Measurements from ENCODE around the gene ARHGAP6. TPM values are rescaled to one million over a fixed set of nuclear protein-coding genes. Genes with fewer than 3 reads are reported as not detected.

Gene ARHGAP6
- total and polyA plus RNA-seq, 8 donors: 7.0 to 25.4 (median 20.5) TPM

DNA sequence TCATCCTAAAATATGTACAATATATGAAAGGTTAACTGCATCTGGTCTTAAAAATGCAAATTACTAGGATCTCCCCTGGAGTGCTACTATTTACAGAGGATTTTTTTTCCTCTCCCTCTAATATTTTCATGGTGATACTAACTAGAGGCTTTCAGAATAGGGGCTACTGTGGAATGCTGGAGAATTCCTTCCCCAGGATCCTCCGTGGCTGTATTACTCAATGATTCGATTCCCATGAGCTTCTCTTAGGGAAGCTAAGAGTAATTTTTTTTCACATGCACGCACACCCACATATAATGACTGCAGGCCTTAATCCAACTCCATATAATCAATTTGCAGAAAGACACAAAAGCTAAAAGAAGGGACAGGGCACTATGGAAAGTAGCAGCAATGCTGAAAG, 184.7 kb downstream of the ARHGAP6 start:
- Histone ChIP-seq H3K9me3 (no peaks in the 10 kb centered on the region), H3K4me3 (no peak overlapping the region), H3K27me3 (no peaks in the 10 kb centered on the region), H3K4me1 (no peaks in the 10 kb centered on the region), H3K27ac (no peak overlapping the region), H3K36me3 (no peaks in the 10 kb centered on the region)
- TF ChIP-seq, protein P1, sequence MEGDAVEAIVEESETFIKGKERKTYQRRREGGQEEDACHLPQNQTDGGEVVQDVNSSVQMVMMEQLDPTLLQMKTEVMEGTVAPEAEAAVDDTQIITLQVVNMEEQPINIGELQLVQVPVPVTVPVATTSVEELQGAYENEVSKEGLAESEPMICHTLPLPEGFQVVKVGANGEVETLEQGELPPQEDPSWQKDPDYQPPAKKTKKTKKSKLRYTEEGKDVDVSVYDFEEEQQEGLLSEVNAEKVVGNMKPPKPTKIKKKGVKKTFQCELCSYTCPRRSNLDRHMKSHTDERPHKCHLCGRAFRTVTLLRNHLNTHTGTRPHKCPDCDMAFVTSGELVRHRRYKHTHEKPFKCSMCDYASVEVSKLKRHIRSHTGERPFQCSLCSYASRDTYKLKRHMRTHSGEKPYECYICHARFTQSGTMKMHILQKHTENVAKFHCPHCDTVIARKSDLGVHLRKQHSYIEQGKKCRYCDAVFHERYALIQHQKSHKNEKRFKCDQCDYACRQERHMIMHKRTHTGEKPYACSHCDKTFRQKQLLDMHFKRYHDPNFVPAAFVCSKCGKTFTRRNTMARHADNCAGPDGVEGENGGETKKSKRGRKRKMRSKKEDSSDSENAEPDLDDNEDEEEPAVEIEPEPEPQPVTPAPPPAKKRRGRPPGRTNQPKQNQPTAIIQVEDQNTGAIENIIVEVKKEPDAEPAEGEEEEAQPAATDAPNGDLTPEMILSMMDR (IDR thresholded peaks at IDR 0.05): no peak
- intact Hi-C loops (cut with DNase I): no loop called here
- ATAC-seq (no peak), DNase-seq (no peak)

DNA sequence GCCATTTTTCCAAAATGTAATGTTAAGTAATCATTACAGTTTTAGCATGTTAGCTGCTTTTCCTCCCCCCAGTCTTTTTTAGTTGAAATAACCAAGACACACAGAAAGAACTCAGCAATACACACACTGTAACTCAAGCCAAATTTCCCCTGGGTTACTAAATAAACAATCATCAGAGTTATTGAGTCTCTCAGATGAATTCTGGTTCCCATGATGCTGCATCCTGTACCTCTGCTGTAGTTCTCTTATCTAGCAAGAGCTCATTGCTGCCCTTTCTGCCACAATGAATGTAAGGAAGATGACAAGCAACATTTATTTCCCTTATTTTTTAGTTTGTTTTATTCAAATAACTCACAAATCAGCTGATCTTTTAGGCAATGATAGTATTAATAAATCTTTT, 185.1 kb downstream of the ARHGAP6 start:
- no peaks in the 10 kb centered on the region for H3K4me1 ChIP-seq
- DNase-seq (peak in 1 of 4 donors; percentile 19), ATAC-seq (no peak)
- TF ChIP-seq, protein P1 (IDR thresholded peaks at IDR 0.05): no peak
- H3K27me3 ChIP-seq: no peaks in the 10 kb centered on the region
- no peak overlapping the region for H3K27ac ChIP-seq
- no peak overlapping the region for H3K4me3 ChIP-seq
- intact Hi-C loops (cut with DNase I): no loop called here
- H3K36me3 ChIP-seq: no peaks in the 10 kb centered on the region
- no peaks in the 10 kb centered on the region for H3K9me3 ChIP-seq

DNA sequence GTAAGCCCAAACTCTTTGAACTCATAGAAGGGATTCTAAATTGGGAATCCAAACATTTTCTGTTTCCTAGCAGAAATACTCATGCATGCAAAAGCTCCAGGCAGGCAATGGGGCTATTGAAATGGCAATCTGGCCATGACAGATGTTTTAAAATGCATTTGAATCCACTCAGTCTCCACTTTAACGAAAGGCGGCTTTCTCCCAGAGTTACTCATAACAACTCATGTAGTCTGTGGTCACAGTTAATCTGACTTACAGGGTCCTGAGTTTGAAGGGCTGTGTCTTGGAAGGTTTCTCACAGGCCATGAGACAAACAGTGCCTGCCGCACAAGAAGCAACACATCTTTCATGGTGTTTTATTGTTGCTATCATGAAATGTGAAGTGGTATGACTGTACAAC, 186.8 kb downstream of the ARHGAP6 start:
- H3K4me3 ChIP-seq: no peak overlapping the region
- H3K27me3 ChIP-seq: no peaks in the 10 kb centered on the region
- H3K4me1 ChIP-seq: no peaks in the 10 kb centered on the region
- ATAC-seq (no peak), DNase-seq (no peak)
- TF ChIP-seq, protein P1 (IDR thresholded peaks at IDR 0.05): no peak
- intact Hi-C loops (cut with DNase I): no loop called here
- H3K27ac ChIP-seq: no peak overlapping the region
- H3K9me3 ChIP-seq: no peaks in the 10 kb centered on the region
- H3K36me3 ChIP-seq: no peaks in the 10 kb centered on the region

DNA sequence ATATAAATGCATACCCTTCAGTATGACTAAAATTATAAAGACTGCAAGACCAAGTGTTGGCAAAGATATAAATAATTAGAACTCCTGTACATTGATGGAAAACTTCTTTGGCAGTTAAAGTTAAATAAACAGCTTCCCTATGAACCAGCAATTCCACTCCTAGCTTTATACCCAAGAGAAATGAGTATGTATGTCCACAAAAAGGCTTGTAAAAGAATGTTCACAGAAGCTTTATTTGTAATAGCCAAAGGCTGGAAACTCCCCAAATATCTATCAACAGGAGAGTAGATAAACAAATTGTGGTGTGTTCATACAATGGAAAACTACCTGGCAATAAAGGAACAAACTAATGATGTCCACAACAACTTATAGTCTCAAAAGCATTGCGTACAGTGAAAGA, 187.7 kb downstream of the ARHGAP6 start:
- intact Hi-C loops (cut with DNase I): no loop called here

DNA sequence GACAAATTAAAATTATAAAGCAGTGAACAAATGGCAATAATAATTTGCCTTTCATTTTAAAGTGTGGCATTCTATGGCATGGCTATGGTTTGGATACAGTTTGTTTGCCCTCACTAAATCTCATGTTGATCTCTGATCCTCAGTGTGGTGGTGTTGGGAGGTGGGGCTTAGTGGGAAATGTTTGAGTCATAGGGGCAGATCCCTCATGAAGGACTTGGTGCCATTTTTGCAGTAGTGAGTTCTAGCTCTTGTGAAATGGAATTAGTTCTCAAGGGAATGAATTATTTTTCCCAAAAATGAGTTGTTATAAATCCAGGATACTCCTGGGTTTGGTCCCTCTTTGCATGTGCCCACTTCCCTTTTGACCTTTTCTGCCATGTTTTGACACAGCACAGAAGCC, 191.1 kb downstream of the ARHGAP6 start:
- no peaks in the 10 kb centered on the region for H3K9me3 ChIP-seq
- no peaks in the 10 kb centered on the region for H3K27me3 ChIP-seq
- DNase-seq (no peak), ATAC-seq (no peak)
- no peak overlapping the region for H3K4me3 ChIP-seq
- TF ChIP-seq, protein P1 (IDR thresholded peaks at IDR 0.05): no peak
- H3K4me1 ChIP-seq: no peaks in the 10 kb centered on the region
- intact Hi-C loops (cut with DNase I): no loop called here
- H3K36me3 ChIP-seq: no peaks in the 10 kb centered on the region
- no peak overlapping the region for H3K27ac ChIP-seq

More for the DNA sequence above, 187.7 kb downstream of the ARHGAP6 start:
- H3K27ac ChIP-seq: no peak overlapping the region
- ATAC-seq (no peak), DNase-seq (no peak)
- no peak overlapping the region for H3K4me3 ChIP-seq
- H3K4me1 ChIP-seq: no peaks in the 10 kb centered on the region
- no peaks in the 10 kb centered on the region for H3K9me3 ChIP-seq
- TF ChIP-seq, protein P1 (IDR thresholded peaks at IDR 0.05): no peak
- no peaks in the 10 kb centered on the region for H3K36me3 ChIP-seq
- no peaks in the 10 kb centered on the region for H3K27me3 ChIP-seq
